Peyer's patch (tissue), 4 donors: ENCODE measurements around the gene GABRG3.

Source experiments
- CTCF ChIP-seq, 6 experiments: fragments of 450-650 bp in 4 of 6; fragments of 200-600 bp in 2 of 6; sonication (generic) in 1 of 6; IDR thresholded peaks; one replicate each; pipeline ENCODE4 v1.5.1; 2017 to 2019; ENCODE audit warnings: antibody characterized with exemption in 6 of 6, mild to moderate bottlenecking in 3 of 6, moderate library complexity in 1 of 6
- POLR2A ChIP-seq, 2 donors: fragments of 450-650 bp; IDR thresholded peaks; one replicate each; pipeline ENCODE4 v1.5.1; 2017; ENCODE audit warnings: antibody characterized with exemption in 2 of 2, mild to moderate bottlenecking in 2 of 2, moderate library complexity in 2 of 2

GRCh38 chr15:27532358-27532757, 561.4 kb downstream of the GABRG3 start:
- TF ChIP-seq CTCF (IDR thresholded peaks at IDR 0.05): no peak
- no peak for TF ChIP-seq POLR2A (IDR thresholded peaks at IDR 0.05)
